ENCODE results near the gene CCNL2.
"Not testable (repeated sequence)": the region's sequence is repeated elsewhere in the genome, so short reads cannot be mapped to it uniquely, and the experiment has no call there.

Gene CCNL2

GRCh38 chr1:1421147-1421906 is 22.2 kb upstream of the CCNL2 start, which contains the start of gene ANKRD65:
Gene ANKRD65 (minus strand): TSS chr1:1421276. CDS start chr1:1421005, 271 bp downstream.
- no peak for DNase-seq (ENCODE audit: extremely low read depth in 1 of 2, low read depth in 1 of 2)

GRCh38 chr1:1420654-1421141 is 21.6 kb upstream of the CCNL2 start:
- DNase-seq (ENCODE audit: extremely low read depth in 1 of 2, low read depth in 1 of 2) = no peak

GRCh38 chr1:1419813-1420653 is 20.9 kb upstream of the CCNL2 start:
- no peak for DNase-seq (ENCODE audit: extremely low read depth in 1 of 2, low read depth in 1 of 2)

GRCh38 chr1:1419363-1419812 is 20.3 kb upstream of the CCNL2 start:
- DNase-seq (ENCODE audit: extremely low read depth in 1 of 2, low read depth in 1 of 2) = no peak

DNA sequence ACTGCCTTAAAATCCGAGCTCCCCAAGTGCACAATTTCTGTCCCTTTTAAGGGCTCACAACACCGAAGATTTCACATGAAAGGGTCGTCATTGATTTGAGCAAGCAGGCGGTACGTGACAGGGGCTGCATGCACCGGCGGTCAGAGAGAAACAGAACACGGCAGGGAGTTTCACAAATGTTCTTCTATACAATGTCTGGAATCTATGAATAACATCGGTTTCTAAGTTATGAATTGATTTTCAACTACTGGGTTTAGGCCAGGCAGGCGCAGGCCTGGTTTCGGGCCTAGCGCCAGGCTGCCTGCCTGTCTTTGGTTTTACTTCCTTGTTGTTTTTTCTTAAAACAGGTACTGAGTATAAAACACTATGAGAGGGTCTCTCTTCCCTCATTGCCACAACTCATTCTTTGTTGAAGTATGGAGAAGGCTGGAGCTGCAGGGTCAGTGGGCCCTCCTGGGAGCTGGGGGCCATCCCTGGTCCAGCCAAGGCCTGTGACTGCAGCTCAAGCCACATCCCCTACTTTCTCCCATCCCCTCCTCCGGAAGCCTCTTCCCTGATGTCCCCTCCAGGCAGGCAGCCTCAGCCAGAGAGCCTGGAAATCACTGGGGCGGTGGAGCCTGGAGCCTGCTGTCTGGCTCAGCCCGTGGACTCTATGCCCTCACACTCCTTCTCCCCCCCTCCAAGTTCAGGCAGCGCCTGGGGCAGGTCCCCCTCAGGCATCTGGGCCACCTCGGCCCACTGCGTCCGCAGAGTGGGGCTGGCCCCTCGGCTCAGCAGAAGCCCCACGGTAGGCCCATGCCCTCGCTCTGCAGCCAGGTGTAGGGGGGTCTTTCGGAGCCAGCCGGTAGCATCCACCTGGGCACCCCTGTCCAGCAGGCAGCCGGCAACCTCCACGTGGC is 19.6 kb upstream of the CCNL2 start:
- no peak for DNase-seq (ENCODE audit: extremely low read depth in 1 of 2, low read depth in 1 of 2)

- not testable (repeated sequence) for DNase-seq (ENCODE audit: extremely low read depth in 1 of 2, low read depth in 1 of 2)
These were observed 18.8 kb upstream of the CCNL2 start for GRCh38 chr1:1417825-1418463.

GRCh38 chr1:1417396-1417795 is 18.3 kb upstream of the CCNL2 start:
- not testable (repeated sequence) for DNase-seq (ENCODE audit: extremely low read depth in 1 of 2, low read depth in 1 of 2)

- DNase-seq (ENCODE audit: extremely low read depth in 1 of 2, low read depth in 1 of 2) = no peak
These were observed 16.6 kb upstream of the CCNL2 start for GRCh38 chr1:1415751-1416150.

DNA sequence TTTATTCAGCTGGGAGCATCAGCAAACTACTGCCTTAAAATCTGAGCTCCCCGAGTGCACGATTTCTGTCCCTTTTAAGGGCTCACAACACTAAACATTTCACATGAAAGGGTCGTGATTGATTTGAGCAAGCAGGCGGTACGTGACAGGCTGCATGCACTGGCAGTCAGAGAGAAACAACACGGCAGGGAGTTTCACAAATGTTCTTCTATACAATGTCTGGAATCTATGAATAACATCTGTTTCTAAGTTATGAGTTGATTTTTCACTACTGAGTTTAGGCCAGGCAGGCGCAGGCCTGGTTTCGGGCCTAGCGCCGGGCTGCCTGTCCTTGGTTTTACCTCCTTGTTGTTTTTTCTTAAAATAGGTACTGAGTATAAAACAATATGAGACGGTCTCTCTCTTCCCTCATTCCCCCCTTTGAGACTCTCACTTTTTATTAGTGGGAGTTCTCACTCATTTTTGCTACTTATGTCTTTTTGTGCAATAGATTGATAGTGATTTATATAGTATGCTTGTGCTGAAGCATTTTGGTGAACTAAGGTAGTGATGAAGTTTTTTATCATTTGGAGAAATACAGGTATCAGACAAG is 13.3 kb upstream of the CCNL2 start:
- not testable (repeated sequence) for DNase-seq (ENCODE audit: extremely low read depth in 1 of 2, low read depth in 1 of 2)

DNA sequence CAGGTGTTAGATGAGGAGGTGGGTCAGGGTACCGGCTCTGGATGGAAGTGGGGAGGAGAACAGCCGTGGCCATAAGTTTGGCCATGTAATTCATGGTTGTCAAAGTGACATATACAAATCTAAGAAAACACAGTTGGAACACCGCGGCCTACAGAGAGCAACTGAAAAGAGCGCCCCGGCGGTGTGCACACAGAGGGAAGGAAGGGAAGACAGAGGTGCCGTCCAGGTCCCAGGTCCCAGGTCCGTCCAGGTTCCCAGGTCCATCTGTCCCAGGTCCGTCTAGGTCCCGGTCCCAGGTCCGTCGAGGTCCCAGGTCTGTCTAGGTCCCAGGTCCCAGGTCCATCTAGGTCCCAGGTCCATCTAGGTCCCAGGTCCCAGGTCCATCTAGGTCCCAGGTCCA is 12.5 kb upstream of the CCNL2 start:
- no peak for DNase-seq (ENCODE audit: extremely low read depth in 1 of 2, low read depth in 1 of 2)

GRCh38 chr1:1410238-1410637 is 11.1 kb upstream of the CCNL2 start:
- DNase-seq (ENCODE audit: extremely low read depth in 1 of 2, low read depth in 1 of 2) = not testable (repeated sequence)

GRCh38 chr1:1407636-1408318 is 8.6 kb upstream of the CCNL2 start:
- DNase-seq (ENCODE audit: extremely low read depth in 1 of 2, low read depth in 1 of 2) = no peak

GRCh38 chr1:1406821-1407635 is 7.9 kb upstream of the CCNL2 start, which contains the start of gene MRPL20:
Gene MRPL20 (minus strand): TSS chr1:1407293. CDS start chr1:1407217, 76 bp downstream.
- DNase-seq (ENCODE audit: extremely low read depth in 1 of 2, low read depth in 1 of 2) = peak; percentile 90 to 93

DNA sequence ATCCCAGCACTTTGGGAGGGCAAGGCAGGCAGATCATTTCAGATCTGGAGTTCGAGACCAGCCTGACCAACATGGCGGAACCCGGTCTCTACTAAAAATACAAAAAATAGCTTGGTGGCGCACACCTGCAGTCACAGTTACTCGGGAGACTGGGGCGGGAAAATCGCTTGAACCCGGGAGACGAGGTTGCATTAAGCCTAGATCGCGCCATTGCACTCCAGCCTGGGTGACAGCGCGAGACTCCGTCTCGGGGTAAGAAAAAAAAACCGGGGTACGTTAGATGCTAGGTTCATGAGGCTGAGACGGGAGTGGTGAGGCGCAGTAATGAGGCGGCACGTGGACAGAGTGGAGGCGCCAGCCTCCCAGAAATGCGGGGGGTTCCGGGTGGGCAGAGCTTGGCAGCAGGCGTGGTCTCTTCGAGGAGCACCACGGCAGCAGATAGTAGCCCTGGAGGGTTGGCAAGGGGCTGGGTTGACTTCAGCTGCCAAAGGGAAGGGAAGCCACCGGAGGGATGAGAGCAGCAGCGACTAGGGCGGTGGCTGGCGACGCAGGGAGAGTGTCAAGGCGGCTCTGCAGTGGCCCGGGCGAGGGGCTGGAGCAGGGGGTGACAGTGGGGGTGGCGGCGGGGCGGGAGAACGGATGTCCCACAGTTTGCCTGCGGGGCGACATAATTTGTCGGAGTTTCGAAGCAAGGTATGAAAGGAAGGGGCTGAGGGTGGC is 7.1 kb upstream of the CCNL2 start:
- no peak for DNase-seq (ENCODE audit: extremely low read depth in 1 of 2, low read depth in 1 of 2)

GRCh38 chr1:1403653-1404052 is 4.5 kb upstream of the CCNL2 start:
- DNase-seq (ENCODE audit: extremely low read depth in 1 of 2, low read depth in 1 of 2) = no peak

- not testable (repeated sequence) for DNase-seq (ENCODE audit: extremely low read depth in 1 of 2, low read depth in 1 of 2)
These were observed 3.8 kb upstream of the CCNL2 start for GRCh38 chr1:1402901-1403392.
